Osteoblast (primary cell): Measurements from ENCODE around the gene PPP3R1. TPM values are rescaled to one million over a fixed set of nuclear protein-coding genes. Genes with fewer than 3 reads are reported as not detected.
A peak's percentile ranks its signal among the peaks of the same experiment; 100 is the strongest.

ENCODE experiments used
- DNase-seq: peaks from one replicate; pipeline ENCODE4 v3.0.0; 2011; ENCODE audit warnings: low spot score, mixed read lengths; ENCODE audit not compliant: insufficient read length; ENCODE audit errors: missing footprints
- H2AFZ ChIP-seq: 2 replicates; pipeline ENCODE4 v1.6.0; 2011; ENCODE audit warnings: mild to moderate bottlenecking, low read length
- H3K27ac ChIP-seq: 2 replicates; pipeline ENCODE4 v1.5.1; 2011; ENCODE audit warnings: mild to moderate bottlenecking, low read depth, low read length, moderate library complexity
- H3K27me3 ChIP-seq: 2 replicates; pipeline ENCODE4 v1.6.0; 2012; ENCODE audit warnings: mild to moderate bottlenecking, control low read depth, inconsistent platforms, low read length, moderate library complexity; ENCODE audit not compliant: insufficient read depth
- H3K36me3 ChIP-seq: 2 replicates; pipeline ENCODE4 v1.5.1; 2011; ENCODE audit warnings: mild to moderate bottlenecking, low read length, control low read depth, moderate library complexity; ENCODE audit not compliant: insufficient read depth
- H3K4me1 ChIP-seq: 2 replicates; pipeline ENCODE4 v1.5.1; 2011; ENCODE audit warnings: mild to moderate bottlenecking, low read length, control low read depth, moderate library complexity; ENCODE audit not compliant: insufficient read depth
- H3K4me2 ChIP-seq: 2 replicates; pipeline ENCODE4 v1.6.0; 2011; ENCODE audit warnings: mild to moderate bottlenecking, low read length; ENCODE audit not compliant: insufficient read depth
- H3K4me3 ChIP-seq: fragments of 200-600 bp; sonication (generic); 3 replicates; pipeline ENCODE4 v1.5.1; 2012; ENCODE audit warnings: mild to moderate bottlenecking, low read length, inconsistent platforms; ENCODE audit not compliant: insufficient read depth
- H3K79me2 ChIP-seq: 2 replicates; pipeline ENCODE4 v1.6.0; 2012; ENCODE audit warnings: mild to moderate bottlenecking, low read length, control low read depth, inconsistent platforms; ENCODE audit not compliant: insufficient read depth
- H3K9me3 ChIP-seq: 2 replicates; pipeline ENCODE4 v1.5.1; 2011; ENCODE audit warnings: low read depth, low read length, control low read depth
- H4K20me1 ChIP-seq: 2 replicates; pipeline ENCODE4 v1.6.0; 2012; ENCODE audit warnings: mild to moderate bottlenecking, low read length, control low read depth; ENCODE audit not compliant: insufficient read depth
- CTCF ChIP-seq: IDR thresholded peaks from 2 replicates; pipeline ENCODE4 v1.5.1; 2011; ENCODE audit warnings: mild to moderate bottlenecking, low read depth, low read length, moderate library complexity; ENCODE audit errors: extremely low read depth
- total RNA-seq: library from RNA; depleted of rRNA; stranded (reverse); fragments of >200 nt; gene quantifications from 2 replicates; pipeline ENCODE4 v1.2.3, GENCODE V29; 2012

The PPP3R1 gene
- total RNA-seq, 1 donor, result 29.7 TPM

- no peaks in the 10 kb centered on the region for H3K9me3 ChIP-seq
- H3K4me3 ChIP-seq, result no peak overlapping the region
- H3K4me2 ChIP-seq, result no peak overlapping the region
- no peaks in the 10 kb centered on the region for H4K20me1 ChIP-seq
- no peak overlapping the region for H2AFZ ChIP-seq
- TF ChIP-seq CTCF, result no peak
- H3K4me1 ChIP-seq, result peaks cover 20% of the 10 kb centered on the region
- H3K27me3 ChIP-seq, result no peaks in the 10 kb centered on the region
- DNase-seq, result no peak
- no peaks in the 10 kb centered on the region for H3K36me3 ChIP-seq
- H3K79me2 ChIP-seq, result no peaks in the 10 kb centered on the region
- H3K27ac ChIP-seq, result no peak overlapping the region
Observed at GRCh38 chr2:68283419-68283812, 31.1 kb upstream of the PPP3R1 start.

DNA sequence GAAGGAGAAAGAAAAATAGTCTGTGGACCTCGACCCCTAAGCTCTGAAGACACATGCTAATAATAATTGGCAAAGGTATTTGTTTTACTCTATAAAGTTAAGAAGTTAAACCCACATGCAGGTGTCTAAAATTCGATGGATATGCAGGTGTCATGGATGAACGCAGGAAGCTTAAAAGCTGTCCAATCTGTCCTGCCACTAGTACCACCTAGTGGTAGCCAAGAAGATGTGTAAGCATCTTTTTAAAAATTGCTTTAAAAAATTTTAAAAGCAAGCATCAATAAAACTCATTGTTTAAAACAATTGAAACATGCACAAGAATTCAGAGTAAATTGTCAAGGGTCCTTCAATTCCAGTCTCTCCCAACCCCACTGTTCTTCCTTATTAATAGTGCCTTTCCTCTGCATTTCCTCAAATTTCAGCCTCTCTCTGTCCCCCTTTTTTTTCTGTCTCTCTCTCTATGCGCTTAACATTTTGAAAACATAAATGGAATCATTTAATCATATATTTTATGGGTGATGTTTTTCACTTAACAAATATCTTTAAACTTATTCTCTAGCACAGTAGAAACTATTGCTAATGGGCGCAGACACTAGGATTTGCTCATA is 30.6 kb upstream of the PPP3R1 start:
- no peak overlapping the region for H2AFZ ChIP-seq
- DNase-seq, result peak; percentile 44
- TF ChIP-seq CTCF, result peak; percentile 74

GRCh38 chr2:68280796-68281195 is 28.5 kb upstream of the PPP3R1 start:
- no peaks in the 10 kb centered on the region for H3K79me2 ChIP-seq
- TF ChIP-seq CTCF, result no peak
- H3K4me3 ChIP-seq, result no peak overlapping the region
- H2AFZ ChIP-seq, result no peak overlapping the region
- DNase-seq, result no peak
- H4K20me1 ChIP-seq, result no peaks in the 10 kb centered on the region
- peaks cover 10% of the 10 kb centered on the region for H3K4me1 ChIP-seq
- no peaks in the 10 kb centered on the region for H3K9me3 ChIP-seq
- no peaks in the 10 kb centered on the region for H3K36me3 ChIP-seq
- no peak overlapping the region for H3K27ac ChIP-seq
- H3K4me2 ChIP-seq, result no peak overlapping the region
- no peaks in the 10 kb centered on the region for H3K27me3 ChIP-seq

More for the DNA sequence above, 30.6 kb upstream of the PPP3R1 start:
- Histone ChIP-seq H3K27ac (no peak overlapping the region), H3K4me1 (peaks cover 16% of the 10 kb centered on the region), H3K9me3 (no peaks in the 10 kb centered on the region), H3K79me2 (no peaks in the 10 kb centered on the region), H4K20me1 (no peaks in the 10 kb centered on the region), H3K4me2 (no peak overlapping the region), H3K27me3 (no peaks in the 10 kb centered on the region), H3K4me3 (no peak overlapping the region), H3K36me3 (no peaks in the 10 kb centered on the region)

DNA sequence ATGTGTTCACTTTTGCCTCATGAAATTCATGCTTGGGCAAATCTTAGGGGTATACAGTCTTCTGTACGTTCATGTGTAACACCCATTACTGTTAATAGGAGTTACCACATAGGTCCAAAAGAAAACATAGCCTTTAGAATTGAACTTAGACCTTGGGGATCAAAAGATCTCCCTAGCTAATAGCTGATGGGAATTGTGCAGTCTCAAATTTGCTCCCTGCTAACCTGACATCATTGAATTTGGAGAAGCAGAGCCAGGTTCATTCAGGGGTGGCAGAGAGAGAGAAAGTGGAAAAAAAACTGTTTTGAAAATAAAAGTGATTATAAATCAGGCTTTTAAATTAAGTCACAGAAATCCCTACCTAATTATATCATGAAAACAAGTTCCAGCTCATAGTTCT is 28.0 kb upstream of the PPP3R1 start:
- Histone ChIP-seq H3K36me3 (no peaks in the 10 kb centered on the region), H3K4me2 (no peak overlapping the region), H3K4me1 (peaks cover 10% of the 10 kb centered on the region), H4K20me1 (no peaks in the 10 kb centered on the region), H2AFZ (no peak overlapping the region), H3K79me2 (no peaks in the 10 kb centered on the region), H3K9me3 (no peaks in the 10 kb centered on the region), H3K4me3 (no peak overlapping the region), H3K27ac (no peak overlapping the region), H3K27me3 (no peaks in the 10 kb centered on the region)
- TF ChIP-seq CTCF, result no peak
- no peak for DNase-seq
